K562 (cell line): ENCODE measurements around the gene MMP12. TPM values are rescaled to one million over a fixed set of nuclear protein-coding genes. Genes with fewer than 3 reads are reported as not detected.

Experiments used
- ATAC-seq: fragments of 200-7000 bp; cut with Tn5 transposase; 3 replicates; pipeline ENCODE4 v1.9.1; 2020; ENCODE audit warnings: moderate library complexity
- BruUV-seq: library from RNA; stranded (reverse); fragments of 400-500 nt; replicated peaks from 2 replicates; lab custom pipeline; 2021; lab: Mats Ljungman, UMichigan
- CTCF ChIA-PET: fragments of 300-600 bp; formaldehyde crosslinking; extraction: SDS; loops from one replicate; lab custom pipeline; 2021; ENCODE audit warnings: low intra/inter-chr PET ratio; lab: Yijun Ruan, JAX
- POLR2A ChIA-PET: fragments of 300-600, 350-650 bp; sonication (Branson Sonifier 250); formaldehyde crosslinking; extraction: SDS; loops from one replicate; lab custom pipeline; 2021; ENCODE audit warnings: antibody characterized with exemption, inconsistent platforms; lab: Yijun Ruan, JAX
- DNase-seq, 4 experiments: peaks; one replicate each; pipeline versions ENCODE4 v3.0.0 to v3.0.0-alpha.2; 2011 to 2018; ENCODE audit warnings: low spot score in 3 of 4, mixed read lengths in 3 of 4; ENCODE audit errors: extremely low read depth in 1 of 4
- FAIRE-seq: peaks from 2 replicates; lab custom pipeline; 2011; peaks lifted over from hg19 to GRCh38; lab: Jason Lieb, UNC
- H2AFZ ChIP-seq: 2 replicates; pipeline ENCODE4 v1.6.0; 2011; ENCODE audit warnings: low read depth, low read length, control low read depth, inconsistent platforms
- H3K27ac ChIP-seq: fragments of 200-600 bp; 3 replicates; pipeline ENCODE4 v1.8.0; 2011; ENCODE audit warnings: low read depth, mild to moderate bottlenecking, control low read depth, inconsistent platforms, low read length, moderate library complexity, mixed read lengths; ENCODE audit errors: extremely low read depth
- H3K27me3 ChIP-seq, 2 experiments: fragments of 300-600 bp in 1 of 2; 2 replicates in 1 of 2; 3 replicates in 1 of 2; pipeline versions ENCODE4 v1.6.0 to v1.8.0; 2011; ENCODE audit warnings: inconsistent platforms in 2 of 2, low read length in 2 of 2, mild to moderate bottlenecking in 1 of 2, mixed read lengths in 1 of 2, moderate library complexity in 1 of 2; ENCODE audit not compliant: control insufficient read depth in 2 of 2, insufficient read depth in 2 of 2
- H3K36me3 ChIP-seq: fragments of 300-600 bp; 3 replicates; pipeline ENCODE4 v1.8.0; 2011; ENCODE audit warnings: mild to moderate bottlenecking, low read length, inconsistent platforms; ENCODE audit not compliant: control insufficient read depth, insufficient read depth
- H3K4me1 ChIP-seq, 2 experiments: fragments of 200-600 bp in 1 of 2; replicated peaks in 1 of 2; 2 replicates in 1 of 2; 3 replicates in 1 of 2; pipeline versions ENCODE4 v1.5.1 to v1.8.0; 2011; ENCODE audit warnings: inconsistent platforms in 2 of 2, low read length in 2 of 2, mild to moderate bottlenecking in 1 of 2, mixed read lengths in 1 of 2, moderate library complexity in 1 of 2; ENCODE audit not compliant: control insufficient read depth in 2 of 2, insufficient read depth in 2 of 2
- H3K4me2 ChIP-seq: 2 replicates; pipeline ENCODE4 v1.6.1; 2011; ENCODE audit warnings: low read length, control low read depth, inconsistent platforms, mixed read lengths; ENCODE audit not compliant: insufficient read depth
- H3K4me3 ChIP-seq: fragments of 200-600 bp; sonication (generic), shearing (Covaris generic); 2 replicates; pipeline ENCODE4 v1.5.1; 2016; ENCODE audit warnings: control low read depth, inconsistent platforms
- H3K79me2 ChIP-seq: fragments of 200-600 bp; 3 replicates; pipeline ENCODE4 v1.8.0; 2011; ENCODE audit warnings: low read length, inconsistent platforms; ENCODE audit not compliant: control insufficient read depth, insufficient read depth
- H3K9ac ChIP-seq, 2 experiments: 2 replicates each; pipeline versions ENCODE4 v1.6.0 to v1.6.1; 2011; ENCODE audit warnings: low read depth in 2 of 2, low read length in 2 of 2, control low read depth in 1 of 2, inconsistent platforms in 1 of 2, mild to moderate bottlenecking in 1 of 2, mixed read lengths in 1 of 2; ENCODE audit not compliant: insufficient read depth in 1 of 2
- H3K9me1 ChIP-seq: one replicate; pipeline ENCODE4 v1.6.0; 2011; ENCODE audit warnings: inconsistent platforms, mild to moderate bottlenecking, low read length, moderate library complexity; ENCODE audit not compliant: control insufficient read depth, insufficient read depth
- H3K9me3 ChIP-seq: replicated peaks from 2 replicates; pipeline ENCODE4 v1.5.1; 2011; ENCODE audit warnings: low read depth, low read length, inconsistent platforms; ENCODE audit not compliant: control insufficient read depth, insufficient read depth
- H4K20me1 ChIP-seq: replicated peaks from 2 replicates; pipeline ENCODE4 v1.6.1; 2011; ENCODE audit warnings: low read length, inconsistent platforms, mixed read lengths; ENCODE audit not compliant: control insufficient read depth, insufficient read depth
- DACH1 ChIP-seq: fragments of 450-650 bp; IDR thresholded peaks from 2 replicates; pipeline ENCODE4 v1.6.1; 2018; ENCODE audit not compliant: partially characterized antibody
- HDAC3 ChIP-seq: fragments of 450-650 bp; IDR thresholded peaks from 2 replicates; pipeline ENCODE4 v1.6.1; 2018; ENCODE audit warnings: borderline replicate concordance, mild to moderate bottlenecking, moderate library complexity; ENCODE audit not compliant: partially characterized antibody
- HMG20A ChIP-seq: fragments of 450-650 bp; formaldehyde crosslinking; conservative IDR thresholded peaks from 2 replicates; pipeline ENCODE4 v1.4.0; 2020; ENCODE audit warnings: mild to moderate bottlenecking, mixed read lengths
- HMGN3 ChIP-seq: IDR thresholded peaks from 2 replicates; pipeline ENCODE4 v1.6.1; 2011; ENCODE audit warnings: borderline replicate concordance, low read depth, mild to moderate bottlenecking, mixed read lengths, low read length; ENCODE audit not compliant: insufficient read length; ENCODE audit errors: extremely low read depth
- KLF13 ChIP-seq: fragments of 450-650 bp; IDR thresholded peaks from 2 replicates; pipeline ENCODE4 v1.6.1; 2016; ENCODE audit warnings: missing genetic modification characterization, low read depth, mild to moderate bottlenecking, missing compliant biosample characterization, moderate library complexity, borderline replicate concordance
- MIER1 ChIP-seq: fragments of 450-650 bp; IDR thresholded peaks from 2 replicates; pipeline ENCODE4 v1.6.1; 2016; ENCODE audit warnings: antibody characterized with exemption, mild to moderate bottlenecking, low read depth
- SAFB2 ChIP-seq: fragments of 200-400 bp; formaldehyde crosslinking; IDR thresholded peaks from 2 replicates; pipeline ENCODE4 v1.6.1; 2018; ENCODE audit warnings: borderline replicate concordance, low read length, low read depth, moderate library complexity; ENCODE audit not compliant: severe bottlenecking
- WGBS: fragments of 100-300 bp; shearing (Covaris generic); methylation state at CpG from one replicate; pipeline ENCODE4 v1.1.6; 2016; ENCODE audit warnings: low coverage, mixed read lengths; ENCODE audit not compliant: insufficient coverage; ENCODE audit errors: missing lambda C conversion rate; 5-methylcytosine and 5-hydroxymethylcytosine counted together
- in situ Hi-C: fragments of 300-500 bp; cut with MboI; formaldehyde crosslinking; loops from 4 replicates; pipeline ENCODE4 v1.15.0; 2018; ENCODE audit warnings: inconsistent platforms, mixed read lengths
- intact Hi-C: fragments of 100-400 bp; cut with micrococcal nuclease; formaldehyde crosslinking; loops from 2 replicates; pipeline ENCODE4 v1.14.2; 2022
- polyA plus RNA-seq, 8 experiments: library from polyadenylated mRNA; depleted of rRNA in 4 of 8; stranded (reverse) in 5 of 8; unstranded in 3 of 8; fragments of >200 nt; fragmentation: Nextera tagmentation in 2 of 8; fragmentation: Illumina TruSeq in 1 of 8; extraction: Ambion mirVana in 2 of 8; extraction: Trizol in 1 of 8; gene quantifications; 2 replicates each; pipeline versions ENCODE4 v1.2.1 to v1.2.3, GENCODE V29; 2011 to 2014; ENCODE audit warnings: inconsistent platforms in 1 of 8, missing spikeins in 1 of 8
- total RNA-seq, 7 experiments: library from RNA; depleted of rRNA in 6 of 7; stranded (reverse); fragments of >200 nt in 6 of 7; fragmentation: Illumina TruSeq in 2 of 7; extraction: Trizol in 2 of 7; gene quantifications; 2 replicates each; pipeline versions ENCODE4 v1.2.1 to v1.2.3, GENCODE V29; 2011 to 2021; ENCODE audit warnings: low replicate concordance in 1 of 7
- TF ChIP-seq, protein P1 (sequence below): fragments of 450-650 bp; IDR thresholded peaks from 2 replicates; pipeline ENCODE4 v1.6.1; 2017; ENCODE audit warnings: antibody characterized with exemption

The MMP12 gene
- total and polyA plus RNA-seq, 9 of the 15 experiments (the other 6 are each of a cell fraction or from before 2014, with no cell fraction given): not detected

GRCh38 chr11:102829316-102830000, 45.3 kb downstream of the MMP12 start (continued):
- TF ChIP-seq, protein P1, sequence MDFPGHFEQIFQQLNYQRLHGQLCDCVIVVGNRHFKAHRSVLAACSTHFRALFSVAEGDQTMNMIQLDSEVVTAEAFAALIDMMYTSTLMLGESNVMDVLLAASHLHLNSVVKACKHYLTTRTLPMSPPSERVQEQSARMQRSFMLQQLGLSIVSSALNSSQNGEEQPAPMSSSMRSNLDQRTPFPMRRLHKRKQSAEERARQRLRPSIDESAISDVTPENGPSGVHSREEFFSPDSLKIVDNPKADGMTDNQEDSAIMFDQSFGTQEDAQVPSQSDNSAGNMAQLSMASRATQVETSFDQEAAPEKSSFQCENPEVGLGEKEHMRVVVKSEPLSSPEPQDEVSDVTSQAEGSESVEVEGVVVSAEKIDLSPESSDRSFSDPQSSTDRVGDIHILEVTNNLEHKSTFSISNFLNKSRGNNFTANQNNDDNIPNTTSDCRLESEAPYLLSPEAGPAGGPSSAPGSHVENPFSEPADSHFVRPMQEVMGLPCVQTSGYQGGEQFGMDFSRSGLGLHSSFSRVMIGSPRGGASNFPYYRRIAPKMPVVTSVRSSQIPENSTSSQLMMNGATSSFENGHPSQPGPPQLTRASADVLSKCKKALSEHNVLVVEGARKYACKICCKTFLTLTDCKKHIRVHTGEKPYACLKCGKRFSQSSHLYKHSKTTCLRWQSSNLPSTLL: no peak
- TF ChIP-seq, all 486 proteins: peak for 0

GRCh38 chr11:102824556-102824955, 50.2 kb downstream of the MMP12 start:
- Histone ChIP-seq H3K36me3 (no peaks in the 10 kb centered on the region), H3K4me1 (no peaks in the 10 kb centered on the region), H3K79me2 (no peaks in the 10 kb centered on the region), H3K9me1 (no peaks in the 10 kb centered on the region), H4K20me1 (no peaks in the 10 kb centered on the region), H3K4me2 (no peak overlapping the region), H3K27me3 (no peaks in the 10 kb centered on the region), H3K4me3 (no peak overlapping the region), H2AFZ (no peak overlapping the region), H3K27ac (no peak overlapping the region), H3K9me3 (no peaks in the 10 kb centered on the region), H3K9ac (no peak overlapping the region)
- BruUV-seq: no TSS peak
- in situ Hi-C loops (no loop called here), intact Hi-C loops (no loop called here)
- ChIA-PET CTCF (no interaction called here), POLR2A (no interaction called here)
- FAIRE-seq (no peak), DNase-seq (no peak), ATAC-seq (no peak)
- TF ChIP-seq KLF13 (tag): no peak
- no peak for TF ChIP-seq HMGN3
- no peak for TF ChIP-seq HMG20A (CRISPR knock-in tag)
- TF ChIP-seq DACH1: no peak
- no peak for TF ChIP-seq HDAC3
- no peak for TF ChIP-seq SAFB2
- TF ChIP-seq MIER1: no peak
- TF ChIP-seq, protein P1: no peak
- 0% methylated on average over 1 of the region's 1 CpG for WGBS
